ENCODE measurements around the gene ACO1. TPM values are rescaled to one million over a fixed set of nuclear protein-coding genes. Genes with fewer than 3 reads are reported as not detected.

The ACO1 gene
- total and polyA plus RNA-seq, 2 donors, result 29.6 to 31.9 TPM

DNA sequence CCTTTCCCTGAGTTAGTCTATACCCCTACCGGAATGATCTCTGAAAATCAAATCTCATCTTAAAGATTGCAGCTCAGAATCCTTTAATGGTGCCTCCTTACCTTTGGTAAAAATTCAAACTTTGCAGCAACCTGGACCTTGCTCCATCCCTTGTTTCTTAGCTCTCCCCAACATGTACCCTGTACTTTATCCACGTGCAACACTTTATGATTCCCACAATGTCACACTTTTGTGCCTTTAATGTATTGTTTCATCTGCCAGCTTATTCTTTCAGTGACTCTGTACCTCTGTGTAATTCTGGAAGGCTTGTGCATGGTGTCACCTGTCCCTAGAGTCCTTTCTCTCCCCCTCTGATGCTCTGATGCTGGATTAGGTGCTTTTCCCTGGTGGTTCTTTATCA lies 9.5 kb downstream of the ACO1 start:
- Histone ChIP-seq H3K4me1 (ENCODE audit: insufficient read depth) (no peaks in the 10 kb centered on the region), H3K27ac (ENCODE audit: low read depth) (no peak overlapping the region), H3K4me3 (ENCODE audit: low read depth, low read length) (no peak overlapping the region), H3K36me3 (ENCODE audit: insufficient read depth) (no peaks in the 10 kb centered on the region)
- DNase-seq (ENCODE audit: extremely low spot score), result no peak
- 95% methylated on average over 2 of the region's 2 CpGs for WGBS

DNA sequence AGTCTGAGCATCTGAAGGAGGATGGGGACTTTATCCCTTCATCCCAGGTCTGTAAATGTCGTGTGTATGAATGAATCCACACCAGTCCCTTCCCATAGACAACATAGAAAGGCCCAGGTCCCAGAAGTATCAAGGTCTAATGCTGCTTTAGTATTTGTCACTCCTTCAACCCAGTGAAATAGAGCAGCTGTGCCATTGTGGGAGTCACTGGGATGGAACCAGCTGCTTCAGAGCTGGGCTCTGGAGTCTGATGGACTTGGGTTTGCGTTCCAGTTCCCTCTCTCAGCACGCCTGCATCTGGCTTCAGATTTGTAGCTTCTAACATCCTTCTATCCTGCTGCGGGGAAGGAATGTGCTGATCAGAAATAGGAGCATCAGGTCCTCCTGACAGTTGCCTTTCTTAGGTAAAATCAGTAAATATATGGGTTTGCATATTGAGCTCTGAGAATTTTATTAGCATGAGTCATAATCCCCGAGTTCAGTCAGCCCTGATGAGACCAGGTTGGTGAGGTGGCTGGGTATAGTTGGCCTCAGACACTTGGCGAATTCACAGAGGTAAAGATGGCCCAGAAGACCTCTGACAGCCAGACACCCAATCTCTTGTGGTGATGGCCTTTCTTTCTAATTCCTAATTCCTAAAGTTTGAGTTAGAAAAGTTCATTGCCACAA lies 10.1 kb downstream of the ACO1 start:
- 92% methylated on average over 6 of the region's 6 CpGs for WGBS
- no peak overlapping the region for H3K27ac ChIP-seq (ENCODE audit: low read depth)
- H3K4me1 ChIP-seq (ENCODE audit: insufficient read depth), result no peaks in the 10 kb centered on the region
- H3K36me3 ChIP-seq (ENCODE audit: insufficient read depth), result no peaks in the 10 kb centered on the region
- no peak for DNase-seq (ENCODE audit: extremely low spot score)
- no peak overlapping the region for H3K4me3 ChIP-seq (ENCODE audit: low read depth, low read length)

DNA sequence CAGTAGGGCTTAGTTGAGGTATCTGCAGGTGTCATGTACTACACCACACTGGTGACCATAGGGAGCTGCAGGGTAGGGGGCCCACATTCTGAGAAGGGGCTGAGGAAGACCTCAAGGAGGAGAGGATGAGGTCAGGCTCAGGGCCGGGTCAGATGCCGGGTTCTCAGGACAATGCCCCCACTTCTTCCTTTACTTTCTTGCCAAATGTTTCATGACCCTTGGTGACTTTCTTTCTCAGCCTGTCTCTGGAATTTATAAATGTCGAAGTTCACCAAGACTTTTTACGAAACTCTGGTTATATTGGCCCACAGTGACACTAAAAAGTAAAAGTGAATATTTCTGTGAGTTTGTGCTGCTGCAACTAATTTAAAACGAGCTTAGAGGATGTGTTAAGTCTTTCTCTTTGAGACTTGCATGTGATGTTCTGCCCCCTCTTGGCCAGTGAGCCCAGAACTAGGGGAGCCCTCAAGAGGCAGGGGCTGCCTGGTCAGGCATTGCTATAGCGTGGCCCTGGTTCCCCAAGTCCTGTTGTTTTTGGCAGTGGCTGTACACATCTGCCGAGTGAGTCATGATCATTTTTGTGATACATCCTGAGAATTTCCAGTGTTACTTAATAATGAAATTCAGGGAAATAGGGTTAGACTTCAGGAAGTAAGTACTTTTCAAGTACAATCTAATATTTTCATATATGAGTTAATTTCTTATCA lies 11.2 kb downstream of the ACO1 start:
- Histone ChIP-seq H3K4me1 (ENCODE audit: insufficient read depth) (no peaks in the 10 kb centered on the region), H3K36me3 (ENCODE audit: insufficient read depth) (no peaks in the 10 kb centered on the region), H3K27ac (ENCODE audit: low read depth) (no peak overlapping the region), H3K4me3 (ENCODE audit: low read depth, low read length) (no peak overlapping the region)
- WGBS, result 60% methylated on average over 7 of the region's 7 CpGs
- no peak for DNase-seq (ENCODE audit: extremely low spot score)

DNA sequence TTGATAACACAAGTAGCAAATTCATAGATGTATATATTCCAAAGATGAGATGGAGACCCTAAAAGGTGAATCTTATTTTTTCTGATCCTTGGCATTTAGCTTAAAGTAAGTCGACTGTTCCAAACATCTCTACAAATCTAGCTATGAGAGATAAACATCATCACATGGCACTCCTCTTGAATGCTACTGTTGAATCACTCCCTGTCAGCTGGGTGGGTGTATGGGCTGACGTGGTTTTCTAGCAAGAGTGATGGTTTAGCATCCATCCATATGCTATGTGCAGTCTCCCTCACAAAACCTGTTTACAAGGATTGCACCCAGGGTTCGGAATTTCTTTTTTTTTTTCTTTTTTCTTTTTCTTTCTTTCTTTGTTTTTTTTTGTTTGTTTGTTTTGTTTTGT lies 13.8 kb downstream of the ACO1 start:
- 88% methylated on average over 3 of the region's 3 CpGs for WGBS
- Histone ChIP-seq H3K4me1 (ENCODE audit: insufficient read depth) (no peaks in the 10 kb centered on the region), H3K36me3 (ENCODE audit: insufficient read depth) (no peaks in the 10 kb centered on the region), H3K4me3 (ENCODE audit: low read depth, low read length) (no peak overlapping the region), H3K27ac (ENCODE audit: low read depth) (no peak overlapping the region)
- no peak for DNase-seq (ENCODE audit: extremely low spot score)

DNA sequence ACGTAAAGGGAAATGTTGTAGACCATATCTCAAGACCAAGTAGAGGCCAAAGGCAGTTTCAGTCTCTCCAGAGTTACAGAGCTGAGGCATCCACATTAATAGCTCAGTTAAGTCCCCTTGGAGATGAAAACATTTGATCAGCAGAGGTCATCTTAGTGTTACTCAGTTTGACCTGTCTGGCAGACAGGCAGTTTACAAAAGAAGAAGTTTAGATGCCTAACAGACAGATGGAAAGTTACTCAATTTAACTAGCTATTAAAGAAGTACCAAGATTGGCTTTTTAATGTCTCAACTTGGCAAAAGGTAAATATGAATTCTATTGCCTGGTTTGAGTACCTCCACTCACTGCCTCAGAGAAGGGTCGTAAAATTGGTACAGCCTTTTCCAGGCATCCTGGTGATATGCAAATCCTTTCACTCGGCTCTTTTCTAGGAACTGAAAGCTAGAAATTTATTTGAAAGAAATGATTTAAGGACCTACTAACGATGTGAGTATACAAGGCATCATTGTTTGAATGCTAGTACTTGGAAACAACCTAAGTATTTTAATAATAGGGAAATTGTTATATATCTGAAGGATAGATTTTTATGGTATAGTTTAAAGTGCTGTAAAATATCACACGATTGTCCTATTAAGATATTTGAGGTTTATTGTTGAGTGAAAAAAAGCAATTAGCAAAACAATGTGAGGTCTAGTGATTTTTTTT lies 14.8 kb downstream of the ACO1 start:
- Histone ChIP-seq H3K36me3 (ENCODE audit: insufficient read depth) (no peaks in the 10 kb centered on the region), H3K4me3 (ENCODE audit: low read depth, low read length) (no peak overlapping the region), H3K4me1 (ENCODE audit: insufficient read depth) (no peaks in the 10 kb centered on the region), H3K27ac (ENCODE audit: low read depth) (no peak overlapping the region)
- DNase-seq (ENCODE audit: extremely low spot score), result no peak
- WGBS, result 58% methylated on average over 5 of the region's 5 CpGs

DNA sequence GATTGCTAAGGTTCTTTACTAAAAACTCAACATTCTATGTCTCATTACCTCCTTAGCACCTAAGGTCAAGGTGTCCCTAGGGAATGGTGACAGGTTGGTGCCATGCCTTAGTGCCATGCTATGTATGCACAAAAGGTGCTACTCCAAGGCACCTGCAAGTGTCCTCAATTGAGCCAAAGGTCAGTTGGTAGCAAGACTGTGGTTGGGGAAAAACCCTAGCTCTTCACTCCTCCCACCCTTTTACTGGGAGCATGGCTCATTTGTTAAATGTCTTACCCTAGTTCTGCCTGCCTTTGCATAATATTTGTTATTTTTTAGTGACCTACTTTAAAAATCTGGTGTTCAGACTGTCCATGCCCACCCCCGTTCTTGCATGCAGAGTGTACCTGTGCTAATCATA lies 17.0 kb downstream of the ACO1 start:
- H3K27ac ChIP-seq (ENCODE audit: low read depth), result no peak overlapping the region
- no peak for DNase-seq (ENCODE audit: extremely low spot score)
- WGBS, result 87% methylated on average over 1 of the region's 1 CpG
- peaks cover 2% of the 10 kb centered on the region for H3K36me3 ChIP-seq (ENCODE audit: insufficient read depth)
- no peak overlapping the region for H3K4me3 ChIP-seq (ENCODE audit: low read depth, low read length)
- no peaks in the 10 kb centered on the region for H3K4me1 ChIP-seq (ENCODE audit: insufficient read depth)

DNA sequence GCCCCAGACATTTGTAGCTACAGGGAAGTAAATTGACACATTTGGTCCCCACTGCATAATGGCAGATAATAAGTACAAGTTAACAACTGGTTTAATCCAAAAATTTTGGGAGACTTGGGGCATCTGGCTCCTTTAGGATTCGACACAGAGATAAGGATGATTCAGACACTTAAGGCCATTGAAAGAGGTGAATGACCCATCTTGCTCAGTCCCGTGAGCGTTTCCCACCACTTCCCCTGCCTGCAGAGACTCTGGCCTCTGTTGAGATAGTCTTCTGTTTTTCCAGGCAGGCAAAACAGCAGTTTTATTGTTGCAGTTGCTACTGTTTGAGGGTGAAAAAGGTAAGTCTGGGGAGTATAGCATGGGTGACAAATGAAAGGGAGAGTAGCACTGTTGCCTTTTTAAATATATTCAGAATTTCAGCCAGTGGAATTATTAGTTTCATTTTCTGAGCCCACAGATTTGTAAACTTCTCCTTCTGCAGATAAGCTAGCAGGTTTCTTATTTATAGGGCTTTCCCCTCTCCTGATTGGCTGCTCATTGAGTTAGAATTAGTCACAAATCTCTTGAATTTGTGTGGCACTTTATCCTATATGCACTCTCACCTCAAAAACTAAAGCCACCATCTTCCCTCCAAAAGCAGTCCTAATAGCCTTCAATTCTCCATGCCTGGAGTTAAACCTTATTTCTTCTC lies 19.3 kb downstream of the ACO1 start:
- Histone ChIP-seq H3K36me3 (ENCODE audit: insufficient read depth) (peaks cover 6% of the 10 kb centered on the region), H3K27ac (ENCODE audit: low read depth) (no peak overlapping the region), H3K4me1 (ENCODE audit: insufficient read depth) (no peaks in the 10 kb centered on the region), H3K4me3 (ENCODE audit: low read depth, low read length) (no peak overlapping the region)
- WGBS, result 70% methylated on average over 3 of the region's 3 CpGs
- DNase-seq (ENCODE audit: extremely low spot score), result no peak

DNA sequence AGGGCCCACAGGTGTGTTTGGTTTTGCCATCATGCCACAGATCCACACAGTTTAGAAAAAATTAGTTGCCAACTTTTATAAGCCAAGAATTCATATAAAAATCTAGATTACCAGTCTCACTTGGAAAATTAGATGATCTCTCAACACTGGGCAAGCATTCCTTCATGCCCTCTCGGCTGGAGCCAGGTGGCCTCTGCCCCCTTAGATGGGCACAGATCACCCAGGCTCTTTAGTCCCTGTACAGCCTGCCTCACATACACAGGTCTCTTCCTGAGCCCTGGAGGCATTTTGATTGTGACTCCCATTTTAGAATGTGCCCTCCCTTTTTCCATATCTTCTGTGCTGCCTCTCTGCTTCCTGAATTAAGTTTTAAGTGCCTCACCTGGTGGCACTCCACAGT lies 20.0 kb downstream of the ACO1 start:
- Histone ChIP-seq H3K27ac (ENCODE audit: low read depth) (no peak overlapping the region), H3K4me1 (ENCODE audit: insufficient read depth) (no peaks in the 10 kb centered on the region), H3K36me3 (ENCODE audit: insufficient read depth) (peaks cover 6% of the 10 kb centered on the region), H3K4me3 (ENCODE audit: low read depth, low read length) (no peak overlapping the region)
- 98% methylated on average over 1 of the region's 1 CpG for WGBS
- no peak for DNase-seq (ENCODE audit: extremely low spot score)

DNA sequence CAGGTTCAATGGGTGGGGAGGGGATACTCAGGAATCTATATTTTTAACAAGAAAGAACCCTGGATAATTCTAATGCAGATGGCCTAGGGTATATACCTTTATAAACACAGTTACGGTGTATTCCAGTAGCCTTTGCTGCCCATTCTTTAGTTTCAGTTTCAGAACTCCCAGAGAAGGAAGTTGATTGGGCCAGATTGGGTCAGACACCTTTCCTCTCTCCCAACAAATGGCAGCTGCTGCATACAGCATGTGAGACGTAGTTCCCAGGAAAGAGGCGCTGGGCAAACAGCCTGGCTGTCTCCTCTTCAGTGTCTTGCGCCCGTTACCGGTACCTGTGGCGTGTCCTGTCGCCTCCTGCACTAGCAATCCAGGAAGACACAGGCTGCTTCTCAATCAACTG lies 20.4 kb downstream of the ACO1 start:
- no peak overlapping the region for H3K27ac ChIP-seq (ENCODE audit: low read depth)
- no peak overlapping the region for H3K4me3 ChIP-seq (ENCODE audit: low read depth, low read length)
- DNase-seq (ENCODE audit: extremely low spot score), result no peak
- peaks cover 6% of the 10 kb centered on the region for H3K36me3 ChIP-seq (ENCODE audit: insufficient read depth)
- no peaks in the 10 kb centered on the region for H3K4me1 ChIP-seq (ENCODE audit: insufficient read depth)
- WGBS, result 77% methylated on average over 8 of the region's 8 CpGs

DNA sequence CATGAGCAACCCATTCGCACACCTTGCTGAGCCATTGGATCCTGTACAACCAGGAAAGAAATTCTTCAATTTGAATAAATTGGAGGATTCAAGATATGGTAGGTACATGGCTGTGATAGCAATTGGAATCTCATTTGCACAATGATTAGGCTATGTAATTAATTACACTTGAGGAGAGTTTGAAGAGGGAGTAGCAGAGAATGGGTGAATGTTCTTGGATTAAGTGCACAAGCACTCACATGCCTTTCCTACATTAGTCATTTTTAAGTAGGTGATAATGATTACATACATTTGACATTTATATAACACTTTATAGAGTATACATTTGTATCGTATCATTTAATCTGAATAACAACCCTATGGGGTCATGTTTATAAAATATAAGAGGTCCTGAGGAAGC lies 21.1 kb downstream of the ACO1 start:
- Histone ChIP-seq H3K4me3 (ENCODE audit: low read depth, low read length) (no peak overlapping the region), H3K36me3 (ENCODE audit: insufficient read depth) (peaks cover 6% of the 10 kb centered on the region), H3K4me1 (ENCODE audit: insufficient read depth) (no peaks in the 10 kb centered on the region), H3K27ac (ENCODE audit: low read depth) (no peak overlapping the region)
- DNase-seq (ENCODE audit: extremely low spot score), result no peak
- 94% methylated on average over 2 of the region's 2 CpGs for WGBS

DNA sequence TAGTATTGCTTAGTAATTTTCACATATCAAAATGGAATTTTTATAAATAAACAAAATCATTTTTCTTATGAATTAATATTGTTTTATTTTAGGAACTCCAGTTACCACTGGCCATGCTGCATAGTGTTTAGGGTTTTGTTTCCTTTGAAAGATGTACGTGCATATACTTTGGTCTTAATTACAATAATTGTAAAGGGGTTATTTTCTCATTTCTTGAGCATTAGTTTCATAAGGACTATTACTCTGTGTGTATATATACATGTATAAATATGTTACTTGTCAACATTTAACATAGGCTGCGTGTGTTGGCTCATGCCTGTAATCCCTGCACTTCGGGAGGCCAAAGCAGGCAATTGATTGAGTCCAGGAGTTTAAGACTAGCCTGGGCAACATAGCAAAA lies 21.6 kb downstream of the ACO1 start:
- H3K4me3 ChIP-seq (ENCODE audit: low read depth, low read length), result no peak overlapping the region
- WGBS, result 98% methylated on average over 3 of the region's 3 CpGs
- no peaks in the 10 kb centered on the region for H3K4me1 ChIP-seq (ENCODE audit: insufficient read depth)
- H3K36me3 ChIP-seq (ENCODE audit: insufficient read depth), result peaks cover 6% of the 10 kb centered on the region
- DNase-seq (ENCODE audit: extremely low spot score), result no peak
- no peak overlapping the region for H3K27ac ChIP-seq (ENCODE audit: low read depth)

DNA sequence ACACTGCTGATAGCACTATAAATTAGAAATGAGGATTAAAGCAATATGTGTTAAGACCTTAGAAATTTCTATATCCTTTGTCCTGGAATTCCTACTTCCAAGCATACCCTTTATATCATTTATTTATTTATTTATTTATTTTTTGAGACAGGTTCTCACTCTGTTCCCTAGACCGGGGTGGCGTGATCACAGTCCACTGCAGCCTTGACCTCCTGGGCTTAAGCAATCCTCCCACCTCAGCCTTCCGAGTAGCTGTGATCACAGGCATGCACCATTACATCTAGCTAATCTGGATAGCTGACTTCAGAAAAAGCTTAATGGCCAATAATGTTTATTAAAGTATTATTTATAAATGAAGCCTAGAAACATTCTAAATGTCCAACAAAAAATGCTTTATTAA lies 27.3 kb downstream of the ACO1 start:
- peaks cover 5% of the 10 kb centered on the region for H3K36me3 ChIP-seq (ENCODE audit: insufficient read depth)
- DNase-seq (ENCODE audit: extremely low spot score), result no peak
- H3K4me3 ChIP-seq (ENCODE audit: low read depth, low read length), result no peak overlapping the region
- H3K4me1 ChIP-seq (ENCODE audit: insufficient read depth), result no peaks in the 10 kb centered on the region
- no peak overlapping the region for H3K27ac ChIP-seq (ENCODE audit: low read depth)
- WGBS, result 97% methylated on average over 3 of the region's 3 CpGs

DNA sequence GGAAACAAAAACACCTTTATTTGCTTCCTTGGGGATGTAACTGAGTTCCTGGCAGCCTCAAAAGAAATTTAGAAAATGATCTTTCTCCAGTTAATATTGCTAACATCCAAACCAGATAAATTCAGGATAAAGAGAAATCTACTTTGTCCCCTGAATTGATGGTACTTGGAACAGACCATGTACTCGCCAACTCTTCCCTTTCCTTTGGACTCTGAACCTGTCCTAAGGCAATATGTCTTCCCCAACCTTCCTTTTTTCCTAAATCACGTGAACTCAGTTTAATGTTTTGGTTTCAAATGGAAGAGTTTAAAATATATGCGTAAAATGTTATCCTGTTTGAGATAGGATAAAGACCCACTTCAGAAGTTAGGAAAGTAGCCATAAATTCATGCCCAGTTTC lies 28.0 kb downstream of the ACO1 start:
- Histone ChIP-seq H3K36me3 (ENCODE audit: insufficient read depth) (peaks cover 5% of the 10 kb centered on the region), H3K27ac (ENCODE audit: low read depth) (no peak overlapping the region), H3K4me3 (ENCODE audit: low read depth, low read length) (no peak overlapping the region), H3K4me1 (ENCODE audit: insufficient read depth) (no peaks in the 10 kb centered on the region)
- no peak for DNase-seq (ENCODE audit: extremely low spot score)
- 95% methylated on average over 3 of the region's 3 CpGs for WGBS

DNA sequence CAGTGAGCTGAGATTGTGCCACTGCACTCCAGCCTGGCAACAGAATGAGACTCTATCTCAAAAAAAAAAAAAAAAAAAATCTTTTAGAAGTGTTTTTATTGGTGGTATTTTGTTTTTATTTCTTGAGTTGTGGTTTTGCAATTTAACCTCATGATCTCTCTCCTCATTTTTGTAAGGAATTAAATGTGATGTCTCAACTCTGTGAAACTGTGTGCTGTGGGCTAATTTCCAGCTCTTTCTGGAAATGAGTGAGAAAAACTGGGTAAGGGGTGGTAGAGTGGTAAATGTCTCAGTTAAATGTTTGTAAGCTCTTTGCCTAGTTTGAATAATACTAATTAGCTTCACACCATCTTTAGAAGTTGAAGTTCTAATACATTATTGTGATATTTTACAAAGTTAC lies 29.0 kb downstream of the ACO1 start:
- H3K27ac ChIP-seq (ENCODE audit: low read depth), result no peak overlapping the region
- no peaks in the 10 kb centered on the region for H3K4me1 ChIP-seq (ENCODE audit: insufficient read depth)
- peaks cover under 1% of the 10 kb centered on the region for H3K36me3 ChIP-seq (ENCODE audit: insufficient read depth)
- DNase-seq (ENCODE audit: extremely low spot score), result no peak
- H3K4me3 ChIP-seq (ENCODE audit: low read depth, low read length), result no peak overlapping the region

Data from urinary bladder (tissue), 4 donors.